CD4-positive, alpha-beta T cell treated with Interleukin-2 at 100 ng/mL for 4 hours (primary cell): ENCODE measurements around the gene USP6.
"Not testable (repeated sequence)": the region's sequence is repeated elsewhere in the genome, so short reads cannot be mapped to it uniquely, and the experiment has no call there.

Experiments
- DNase-seq: peaks from one replicate; pipeline ENCODE4 v3.0.0-alpha.2; 2020; ENCODE audit warnings: low spot score

USP6 gene

DNA sequence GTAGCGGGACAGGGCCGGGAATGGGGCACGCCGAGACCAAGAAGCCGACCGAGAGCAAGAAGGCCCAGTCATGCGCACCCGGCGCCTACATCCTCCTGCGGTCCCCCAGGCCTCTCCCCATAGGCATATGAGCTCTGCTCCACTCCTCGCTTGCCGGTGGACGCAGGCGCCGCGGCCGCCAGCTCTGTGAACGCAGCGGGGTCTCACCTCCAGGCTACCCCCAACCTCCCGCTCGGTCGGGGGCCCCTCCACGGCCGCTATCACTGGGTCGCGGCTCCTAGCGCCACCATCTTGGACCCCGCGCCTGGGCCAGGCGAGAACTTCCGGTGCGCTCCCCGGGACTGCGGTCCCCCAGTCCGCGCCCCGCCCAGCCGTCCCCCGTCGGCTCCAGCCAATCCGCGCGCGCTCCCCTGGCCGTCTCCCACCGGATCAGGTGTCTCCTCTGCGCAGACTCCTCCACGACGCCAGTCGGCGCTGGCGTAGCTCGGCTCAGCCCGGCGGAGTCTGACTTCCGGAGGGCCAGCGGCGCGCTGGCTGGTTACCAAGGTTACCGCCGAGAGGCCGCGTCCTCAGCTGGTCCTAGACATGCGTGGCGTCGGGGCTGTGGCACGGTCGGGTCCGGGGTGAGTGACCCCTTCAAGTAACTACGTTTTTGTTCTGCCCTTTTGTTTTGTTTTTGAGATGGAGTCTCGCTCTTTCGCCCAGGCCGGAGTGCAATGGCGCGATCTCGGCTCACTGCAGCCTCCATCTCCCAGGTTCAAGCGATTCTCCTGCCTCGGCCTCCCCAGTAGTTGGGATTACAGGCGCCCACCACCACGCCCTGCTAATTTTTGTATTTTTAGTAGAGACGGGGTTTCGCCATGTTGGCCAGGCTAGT is 75.9 kb downstream of the USP6 start, which contains the start of gene ZNF594:
ZNF594 (minus strand) TSS at position 328 of the 877 bp plus-strand sequence. CDS start 7,612 bp downstream, outside the sequence.
- DNase-seq: peak; percentile 98

DNA sequence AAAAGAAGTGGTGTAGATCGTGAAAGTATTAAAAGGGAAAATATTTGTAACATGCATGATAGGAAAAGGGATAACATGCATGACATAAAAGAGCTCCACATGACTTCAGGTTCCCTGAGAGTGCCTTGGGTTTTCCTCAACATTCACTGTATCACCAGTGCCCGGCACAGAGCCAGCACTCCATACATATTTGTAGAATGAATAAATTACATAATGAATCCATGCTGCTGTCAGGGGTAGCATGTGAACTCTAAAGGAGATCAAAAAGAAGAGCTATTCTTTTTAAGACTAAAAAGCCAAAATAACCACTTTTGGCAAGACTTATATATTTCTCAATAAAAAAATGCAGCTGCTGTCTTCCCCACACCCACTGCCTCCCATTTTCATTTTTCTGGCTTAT is 78.5 kb downstream of the USP6 start:
- DNase-seq: no peak

DNA sequence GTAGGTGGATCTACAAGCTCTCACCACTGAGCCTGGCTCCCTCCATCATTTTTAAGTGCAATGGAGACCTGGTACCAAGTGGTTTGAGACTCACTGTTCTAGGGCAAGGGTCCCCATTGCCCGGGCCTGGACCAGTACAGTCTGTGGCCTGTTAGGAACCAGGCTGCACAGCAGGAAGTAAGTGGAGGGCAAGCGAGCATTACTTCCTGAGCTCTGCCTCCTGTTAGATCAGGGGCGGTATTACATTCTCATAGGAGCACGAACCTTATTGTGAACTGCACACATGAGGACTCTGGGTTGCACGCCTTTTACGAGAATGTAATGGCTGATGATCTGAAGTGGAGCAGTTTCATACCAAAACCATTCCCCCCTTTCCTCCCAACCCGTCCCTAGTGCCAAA is 82.6 kb downstream of the USP6 start:
- DNase-seq: no peak

DNA sequence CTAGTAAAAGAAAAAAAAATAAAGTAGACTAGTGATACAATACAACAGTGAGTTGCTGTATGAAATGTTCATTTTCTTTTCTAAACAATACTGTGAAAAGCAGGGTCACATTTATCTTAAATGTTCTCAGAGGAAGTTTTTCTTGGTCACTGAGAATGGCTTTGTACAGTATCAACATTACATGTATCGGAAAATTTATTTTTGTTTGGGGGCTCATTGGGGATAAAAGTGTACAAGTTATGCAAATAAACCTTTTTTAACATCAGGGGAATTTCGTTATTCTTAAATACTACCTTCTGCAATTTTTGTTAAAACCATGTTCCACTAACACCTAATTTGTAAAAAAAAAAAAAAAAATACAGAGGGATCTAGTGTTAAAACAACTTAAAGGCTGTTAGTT is 84.5 kb downstream of the USP6 start:
- no peak for DNase-seq

DNA sequence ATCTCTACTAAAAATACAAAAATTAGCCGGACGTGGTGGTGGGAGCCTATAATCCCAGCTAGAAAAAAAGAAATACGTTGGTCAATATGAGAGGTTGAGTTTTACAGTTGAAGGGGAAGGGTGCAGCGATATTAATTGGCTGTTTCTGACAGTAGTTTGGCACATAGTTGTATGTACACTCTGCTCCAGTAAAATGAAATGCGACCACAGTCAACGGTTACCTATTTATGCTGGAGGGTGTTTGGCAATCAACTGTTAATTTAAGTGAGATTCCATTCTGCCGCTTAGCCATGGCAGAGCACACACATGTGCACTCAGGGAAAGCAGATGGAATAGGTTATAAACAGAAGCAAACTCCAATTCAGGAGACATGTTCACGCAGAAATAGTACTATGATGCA is 85.2 kb downstream of the USP6 start:
- DNase-seq: no peak

DNA sequence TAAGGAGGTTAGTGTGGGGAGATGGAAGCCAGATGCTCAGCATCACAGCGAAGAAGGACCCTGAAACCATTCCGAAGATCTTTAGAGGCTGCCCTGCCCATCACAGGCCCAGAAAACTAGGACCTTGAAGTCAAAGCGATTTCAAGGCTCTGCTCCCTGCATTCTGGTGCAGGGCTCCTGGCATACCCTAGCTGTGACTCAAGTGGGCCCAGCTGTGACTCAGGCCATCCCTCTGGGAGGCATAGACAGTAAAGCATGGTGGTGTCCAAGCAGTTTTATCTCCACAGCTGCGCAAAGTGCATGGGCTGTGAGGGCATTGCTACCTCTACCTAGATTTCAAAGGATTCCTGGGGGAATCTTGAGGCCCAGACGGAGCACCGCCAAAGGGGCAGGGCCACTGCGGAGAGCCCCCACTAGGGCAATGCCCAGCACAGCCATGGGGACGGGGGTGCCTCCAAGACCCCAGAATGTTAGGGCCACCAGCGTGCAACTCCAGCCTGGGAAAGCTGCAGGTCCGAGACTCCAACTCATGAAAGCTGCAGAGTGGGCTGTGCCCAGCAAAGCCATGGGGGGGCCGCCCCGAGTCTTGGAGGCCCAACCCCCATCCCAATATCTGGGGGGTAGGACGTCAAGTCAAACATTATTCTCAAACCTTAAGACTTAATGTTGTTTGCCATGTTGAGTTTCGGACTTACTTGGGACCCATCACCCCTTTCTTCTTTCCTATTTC is 87.5 kb downstream of the USP6 start:
- DNase-seq: no peak

DNA sequence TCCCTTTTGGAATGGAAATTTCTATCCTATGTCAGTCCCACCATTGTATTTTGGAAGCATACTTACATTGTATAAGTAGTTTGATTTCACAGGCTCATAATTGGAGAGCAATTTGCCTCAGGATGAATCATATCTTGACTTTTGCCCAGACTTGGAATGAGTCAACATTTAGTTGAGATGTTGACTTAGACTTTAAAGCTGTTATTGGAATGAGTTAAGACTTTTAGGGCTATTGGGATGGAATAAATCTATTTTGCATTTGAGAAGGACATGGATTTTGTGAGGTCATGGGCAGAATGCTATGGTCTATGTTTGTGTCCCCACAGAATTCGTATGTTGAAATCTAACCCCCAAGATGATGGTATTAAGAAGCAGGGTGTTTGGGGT is 88.1 kb downstream of the USP6 start:
- DNase-seq: no peak

DNA sequence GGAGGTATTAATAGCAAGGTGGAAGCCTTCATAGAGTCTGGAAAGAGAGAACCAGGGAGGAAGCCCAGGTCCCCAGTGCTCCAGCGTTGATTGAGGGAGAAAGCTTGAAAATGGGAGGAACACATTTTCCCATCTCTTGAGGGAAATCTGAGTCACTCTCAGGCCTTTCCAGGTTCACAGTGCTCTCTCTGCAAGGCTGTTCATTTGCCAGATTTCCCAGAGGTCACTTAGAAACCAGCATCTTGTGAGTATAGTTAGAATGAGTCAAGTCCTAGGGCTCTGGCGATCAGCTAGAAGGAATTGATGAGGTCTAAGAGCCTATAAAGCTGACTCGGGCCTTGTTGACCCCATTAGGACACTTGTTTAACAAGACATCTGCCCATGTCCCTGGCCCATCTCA is 93.6 kb downstream of the USP6 start:
- no peak for DNase-seq

DNA sequence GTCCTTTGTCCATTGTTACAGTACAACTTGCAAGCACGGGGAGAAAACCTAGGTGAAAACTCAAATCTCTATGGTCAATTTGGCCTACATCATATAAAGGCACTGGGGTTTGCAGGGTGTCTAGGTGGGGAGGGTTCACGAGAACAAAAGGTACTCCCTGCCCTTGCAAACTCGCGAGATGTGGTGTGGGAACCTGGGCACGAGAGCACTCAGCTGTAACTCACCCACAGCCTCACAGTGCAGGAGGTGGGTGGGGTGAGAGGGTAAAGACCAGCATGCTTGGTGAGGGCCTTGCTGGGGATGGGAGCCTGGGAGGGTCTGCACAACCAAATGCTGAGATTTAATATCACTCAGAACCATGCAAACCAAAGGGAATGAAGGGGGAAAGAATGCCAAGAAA is 94.3 kb downstream of the USP6 start:
- DNase-seq: no peak

DNA sequence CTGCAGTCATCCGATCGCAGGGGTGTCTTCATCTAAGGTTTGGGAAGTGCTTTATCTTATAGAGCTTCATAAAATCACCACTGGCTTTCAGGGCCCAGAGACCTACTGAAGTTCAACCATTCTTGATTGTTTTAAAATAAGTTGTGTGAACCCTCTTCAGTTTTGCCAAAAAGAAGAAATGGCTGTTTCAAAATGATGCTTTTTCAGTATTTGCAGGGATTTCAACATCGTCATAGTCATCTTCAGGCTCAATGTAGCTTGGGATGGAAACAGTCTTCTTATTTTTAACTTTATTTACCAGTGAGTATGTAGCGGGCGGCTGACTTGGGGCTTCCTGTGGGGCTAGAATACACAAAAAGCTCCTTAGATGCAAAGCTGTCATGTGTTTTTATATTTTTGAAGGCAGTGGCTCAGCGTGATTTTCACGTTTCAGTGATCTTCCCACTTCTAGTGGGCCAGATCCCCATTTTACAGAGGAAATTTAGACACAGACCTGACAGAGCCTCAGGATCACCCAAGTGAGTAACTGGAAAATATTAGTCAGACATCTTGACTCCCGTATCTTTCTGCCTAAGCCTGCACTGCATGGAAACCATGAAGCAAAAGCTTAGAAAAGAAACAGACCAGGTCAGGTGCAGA is 94.9 kb downstream of the USP6 start:
- no peak for DNase-seq

DNA sequence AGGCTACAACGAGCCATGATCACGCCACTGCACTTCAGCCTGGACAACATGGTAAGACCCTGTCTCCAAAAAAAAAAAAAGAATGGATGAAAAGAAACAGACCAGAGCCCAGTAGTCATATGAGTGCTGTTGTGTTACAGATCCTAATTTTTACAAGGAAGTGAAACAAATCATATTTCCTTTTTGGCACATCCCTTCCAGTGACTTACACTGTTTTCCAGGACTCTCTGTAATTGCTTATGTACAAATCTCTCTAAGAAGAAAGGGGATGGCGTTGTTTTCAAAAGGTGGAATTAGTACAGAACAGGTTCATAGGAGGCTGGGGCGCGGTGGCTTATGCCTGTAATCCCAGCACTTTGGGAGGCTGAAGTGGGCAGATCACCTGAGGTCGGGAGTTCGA is 95.6 kb downstream of the USP6 start:
- DNase-seq: no peak

DNA sequence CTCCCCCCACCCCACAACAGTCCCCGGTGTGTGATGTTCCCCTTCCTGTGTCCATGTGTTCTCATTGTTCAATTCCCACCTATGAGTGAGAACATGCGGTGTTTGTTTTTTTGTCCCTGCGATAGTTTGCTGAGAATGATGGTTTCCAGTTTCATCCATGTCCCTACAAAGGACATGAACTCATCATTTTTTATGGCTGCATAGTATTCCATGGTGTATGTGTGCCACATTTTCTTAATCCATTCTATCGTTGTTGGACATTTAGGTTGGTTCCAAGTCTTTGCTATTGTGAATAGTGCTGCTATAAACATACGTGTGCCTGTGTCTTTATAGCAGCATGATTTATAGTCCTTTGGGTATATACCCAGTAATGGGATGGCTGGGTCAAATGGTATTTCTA is 101.7 kb downstream of the USP6 start:
- DNase-seq: not testable (repeated sequence)

DNA sequence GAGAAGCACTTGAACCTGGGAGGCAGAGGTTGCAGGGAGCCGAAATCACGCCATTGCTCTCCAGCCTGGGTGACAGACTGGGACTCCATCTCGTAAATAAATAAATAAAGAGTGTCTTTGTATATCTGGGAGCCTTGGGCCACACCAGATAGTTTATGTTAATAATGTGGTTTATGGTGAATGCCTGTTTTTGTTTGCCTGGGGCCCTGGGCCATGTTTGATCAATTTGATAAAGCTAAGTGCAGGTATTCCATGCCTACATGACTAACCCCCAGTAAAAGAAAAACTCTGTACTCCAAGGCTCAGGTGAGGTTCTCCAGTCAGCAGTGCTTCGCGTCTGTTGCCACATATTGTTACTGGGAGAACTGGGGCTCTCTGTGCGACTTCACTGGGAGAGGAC is 103.7 kb downstream of the USP6 start:
- no peak for DNase-seq

DNA sequence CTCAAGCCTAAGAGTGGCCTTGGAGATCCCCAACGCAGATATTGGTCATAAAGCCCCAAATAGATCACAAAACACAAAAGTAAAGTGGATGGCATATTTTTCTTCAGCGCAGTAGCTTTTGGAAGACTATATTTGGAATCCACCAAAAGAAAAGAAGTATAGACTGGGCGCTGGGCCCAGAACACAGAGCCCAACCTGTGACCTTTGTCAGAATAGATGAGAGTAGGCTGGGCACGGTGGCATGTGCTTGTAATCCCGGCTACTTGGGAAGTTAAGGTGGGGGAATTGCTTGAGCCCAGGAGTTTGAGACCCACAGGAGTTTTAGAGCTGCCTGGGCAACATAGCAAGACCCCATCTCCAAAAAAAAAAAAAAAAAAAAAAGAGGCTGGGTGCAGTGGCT is 104.2 kb downstream of the USP6 start:
- no peak for DNase-seq

DNA sequence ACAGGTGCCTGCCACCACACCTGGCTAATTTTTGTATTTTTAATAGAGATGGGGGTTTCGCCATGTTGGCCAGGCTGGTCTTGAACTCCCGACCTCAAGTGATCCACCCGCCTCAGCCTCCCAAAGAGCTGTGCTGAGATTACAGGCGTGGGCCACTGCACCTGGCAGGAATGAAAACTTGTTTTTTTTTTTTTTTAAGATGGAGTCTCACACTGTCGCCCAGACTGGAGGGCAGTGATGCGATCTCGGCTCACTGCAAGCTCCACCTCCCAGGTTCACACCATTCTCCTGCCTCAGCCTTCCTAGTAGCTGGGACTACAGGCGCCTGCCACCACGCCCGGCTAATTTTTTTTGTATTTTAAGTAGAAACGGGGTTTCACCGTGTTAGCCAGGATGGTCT is 106.1 kb downstream of the USP6 start:
- DNase-seq: not testable (repeated sequence)
